EL (cell line): Measurements from ENCODE around the gene ADIPOR2.

Experiments used
- DNase-seq: peaks from one replicate; pipeline ENCODE4 v3.0.0-alpha.2; 2016

Gene ADIPOR2

DNA sequence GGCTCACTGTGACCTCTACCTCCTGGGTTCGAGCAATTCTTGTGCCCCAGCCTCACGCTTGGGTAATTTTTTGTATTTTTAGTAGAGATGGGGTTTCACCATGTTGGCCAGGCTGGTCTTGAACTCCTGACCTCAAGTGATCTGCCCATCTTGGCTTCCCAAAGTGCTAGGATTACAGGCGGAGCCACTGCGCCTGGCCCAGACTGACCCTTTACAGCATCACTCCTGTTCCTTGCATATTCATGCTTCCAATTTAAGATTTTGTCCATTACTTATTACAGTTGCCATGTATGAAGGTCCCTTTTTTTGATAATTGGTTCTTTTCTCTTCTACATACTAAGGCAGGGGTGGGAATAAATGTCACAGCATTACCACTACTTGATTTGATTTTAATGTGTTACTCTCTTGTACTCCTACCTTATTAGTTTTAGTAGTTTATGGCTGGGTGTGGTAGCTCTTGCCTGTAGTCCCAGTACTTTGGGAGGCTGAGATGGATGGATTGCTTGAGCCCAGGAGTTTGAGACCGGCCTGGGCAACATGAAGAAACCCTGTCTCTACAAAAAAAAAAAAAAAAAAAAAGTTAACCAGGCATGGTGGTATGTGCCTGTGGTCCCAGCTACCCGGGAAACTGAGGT, 46.9 kb downstream of the ADIPOR2 start:
- DNase-seq, result no peak

DNA sequence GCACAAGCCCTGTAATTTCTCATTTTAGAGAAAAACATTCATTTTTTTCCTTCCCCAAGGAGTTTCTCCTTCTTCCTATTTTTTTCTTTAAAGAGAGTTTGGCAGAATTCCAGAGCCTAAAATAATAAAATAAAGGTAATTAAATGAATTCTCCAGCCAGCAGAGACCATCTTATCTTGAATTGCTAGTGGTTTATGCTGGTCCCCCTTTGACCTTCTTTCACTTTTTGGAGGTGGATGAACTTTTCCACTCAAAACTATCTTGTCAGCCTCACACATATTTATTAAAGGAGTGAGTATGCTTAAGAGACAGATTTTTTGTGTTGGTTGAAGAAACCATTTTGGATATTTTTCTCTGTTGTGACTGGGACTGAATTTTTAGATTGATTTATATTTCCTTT, 47.6 kb downstream of the ADIPOR2 start:
- DNase-seq, result no peak

DNA sequence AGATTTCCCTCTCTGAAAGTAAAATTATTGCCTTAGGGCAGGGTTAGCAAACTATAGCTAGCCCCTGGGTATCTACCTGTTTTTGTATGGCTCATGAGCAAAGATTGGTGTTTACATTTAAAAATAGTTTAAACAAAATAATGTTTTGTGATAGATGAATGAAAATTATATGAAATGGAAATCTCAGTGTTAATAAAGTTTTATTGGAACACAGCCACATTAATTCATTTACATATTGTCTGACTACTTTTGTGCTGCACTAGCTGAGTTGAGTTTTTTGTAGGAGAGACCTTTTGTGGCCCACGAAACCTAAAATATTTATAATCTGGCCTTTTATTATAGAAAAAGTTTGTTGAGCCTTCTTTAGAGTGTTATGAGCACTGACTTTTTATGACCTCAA, 48.5 kb downstream of the ADIPOR2 start:
- DNase-seq, result no peak

DNA sequence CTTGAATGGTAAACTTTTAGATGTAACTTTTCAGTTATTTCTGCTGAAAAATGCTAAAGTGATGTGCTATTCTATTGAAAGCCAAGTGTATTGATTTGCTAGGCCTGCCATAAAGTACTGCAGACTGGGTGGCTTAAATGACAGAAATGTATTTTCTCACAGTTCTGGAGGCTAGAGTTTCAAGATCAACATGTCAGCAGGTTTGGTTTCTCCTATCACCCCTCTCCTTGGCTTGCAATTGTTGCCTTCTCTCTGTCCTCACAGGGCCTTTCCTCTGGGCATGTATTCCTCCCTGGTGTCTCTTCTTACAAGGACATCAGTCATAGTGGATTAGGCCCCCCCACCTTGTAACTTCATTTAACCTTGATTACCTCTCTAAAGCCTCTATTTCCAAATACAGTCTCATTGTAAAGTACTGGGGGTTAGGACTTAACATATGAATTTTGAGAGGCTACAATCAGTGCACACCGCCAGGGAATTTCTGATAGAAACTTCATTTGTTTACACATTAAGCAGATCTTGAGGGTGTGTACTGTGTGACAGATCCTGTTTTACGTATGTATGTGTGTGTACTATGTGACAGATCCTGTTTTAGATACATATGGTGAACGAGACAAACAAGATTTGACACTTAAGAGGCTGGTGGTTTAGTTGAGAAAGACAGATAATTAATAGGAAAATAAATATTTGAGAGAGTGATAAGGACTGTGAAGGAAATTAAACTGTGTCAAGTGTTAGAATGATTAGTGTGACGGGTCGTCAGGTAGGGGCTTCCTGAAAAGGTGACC, 49.5 kb downstream of the ADIPOR2 start:
- no peak for DNase-seq

DNA sequence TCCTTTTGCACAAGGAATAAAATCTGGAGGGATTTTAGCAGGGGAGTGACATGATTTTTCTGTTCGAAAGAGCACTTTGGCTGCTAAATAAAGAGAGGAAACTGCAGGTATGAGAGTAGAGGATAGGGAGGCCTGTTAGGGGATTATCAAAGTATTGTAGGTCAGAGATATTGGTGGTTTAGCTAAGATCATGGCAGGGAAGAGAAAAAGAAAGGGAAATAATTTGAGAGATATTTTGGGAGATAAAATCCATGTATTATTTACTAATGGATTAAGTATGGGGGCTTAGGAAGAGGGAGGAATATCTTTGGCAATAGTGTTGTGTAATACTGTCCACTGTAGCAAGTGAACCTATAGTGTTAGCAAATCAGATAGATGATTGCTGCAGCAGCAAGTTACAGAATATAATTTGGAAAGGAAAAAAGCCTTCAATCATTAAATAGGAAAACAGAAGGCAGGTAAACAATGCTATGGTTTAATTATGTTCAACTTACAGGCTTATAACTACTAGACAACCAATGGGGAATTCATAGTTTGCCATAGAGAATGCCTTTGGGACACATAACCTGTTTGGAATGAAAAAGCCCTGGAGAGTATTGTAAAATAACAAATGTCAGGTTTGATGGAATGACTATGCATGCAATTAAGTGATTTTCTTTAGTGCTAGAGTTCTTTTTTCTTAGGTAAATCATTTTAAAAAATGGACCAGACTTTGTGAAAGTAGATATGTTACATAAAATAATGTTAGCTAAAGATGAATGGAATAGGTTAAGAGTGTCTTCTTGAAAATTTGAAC, 50.5 kb downstream of the ADIPOR2 start:
- peak; percentile 32 for DNase-seq

DNA sequence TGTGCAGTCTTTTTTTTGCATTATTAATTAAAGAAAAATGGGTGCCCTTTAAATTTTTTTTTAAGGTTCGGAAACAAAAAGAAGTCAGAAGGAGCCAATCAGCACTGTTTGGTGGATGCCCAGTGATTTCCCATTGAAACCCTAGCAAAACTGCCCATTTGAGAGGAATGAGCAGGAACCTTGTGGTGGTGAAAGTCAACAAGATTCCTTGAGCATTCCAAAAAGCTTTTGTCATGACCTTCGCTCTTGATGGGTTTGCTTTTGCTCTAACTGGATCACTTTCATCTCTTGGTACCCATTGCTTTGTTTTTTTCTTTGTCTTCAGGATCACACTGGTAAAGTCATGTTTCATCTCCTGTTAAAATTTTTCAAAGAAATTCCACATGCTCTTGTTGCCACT, 54.1 kb downstream of the ADIPOR2 start:
- DNase-seq, result peak; percentile 46

DNA sequence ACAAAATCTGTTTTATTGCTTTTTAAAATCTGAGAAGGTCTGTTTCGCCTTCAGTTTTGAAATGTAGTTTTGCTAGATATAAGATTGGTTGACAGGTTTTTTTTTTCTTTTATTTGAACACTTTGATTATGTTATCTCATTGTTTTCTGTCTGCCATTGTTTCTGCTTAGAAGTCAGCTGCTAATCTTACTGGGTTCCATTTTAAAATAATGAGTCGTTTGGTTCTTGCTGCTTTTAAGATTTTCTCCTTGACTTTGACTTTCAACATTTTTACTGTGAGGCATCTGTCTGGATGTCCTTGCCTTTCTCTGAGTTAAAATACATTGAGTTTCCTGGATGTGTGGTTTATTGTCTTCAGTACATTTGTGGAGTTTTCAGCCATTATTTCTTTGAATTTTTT, 56.7 kb downstream of the ADIPOR2 start:
- no peak for DNase-seq

DNA sequence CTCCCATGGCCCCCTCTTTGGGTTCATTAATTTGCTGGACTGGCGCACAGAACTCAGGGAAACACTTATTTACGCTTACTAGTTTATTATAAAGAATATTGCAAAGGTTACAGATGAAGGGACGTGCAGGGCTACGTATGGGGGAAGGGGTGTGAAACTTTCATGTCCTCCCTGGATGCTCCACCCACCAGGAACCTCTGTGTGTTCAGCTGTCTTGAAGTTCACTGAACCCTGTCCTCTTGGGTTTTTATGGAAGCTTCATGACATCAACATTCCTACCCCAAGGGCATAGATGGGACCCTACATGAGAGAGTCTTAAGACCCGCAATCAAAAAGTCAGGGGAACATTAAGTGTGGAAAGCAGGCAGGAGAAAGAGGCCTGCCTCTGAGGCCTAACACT, 58.1 kb downstream of the ADIPOR2 start:
- no peak for DNase-seq

DNA sequence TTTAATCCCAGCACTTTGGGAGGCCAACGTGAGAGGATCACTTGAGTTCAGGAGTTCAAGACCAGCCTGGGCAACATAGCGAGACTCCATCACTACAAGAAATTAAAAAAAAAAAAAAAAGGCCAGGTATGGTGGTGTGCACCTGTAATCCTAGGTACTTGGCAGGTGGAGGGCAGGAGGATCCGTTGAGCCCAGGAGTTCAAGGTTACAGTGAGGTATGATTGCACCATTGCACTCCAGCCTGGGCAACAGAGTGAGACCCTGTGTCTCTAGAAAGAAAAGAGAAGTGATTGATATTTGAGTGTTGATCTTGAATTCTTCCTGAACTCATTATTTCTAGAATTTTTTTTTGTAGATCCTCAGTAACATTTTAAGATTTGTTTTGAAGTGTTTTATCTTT, 59.4 kb downstream of the ADIPOR2 start:
- DNase-seq, result no peak

DNA sequence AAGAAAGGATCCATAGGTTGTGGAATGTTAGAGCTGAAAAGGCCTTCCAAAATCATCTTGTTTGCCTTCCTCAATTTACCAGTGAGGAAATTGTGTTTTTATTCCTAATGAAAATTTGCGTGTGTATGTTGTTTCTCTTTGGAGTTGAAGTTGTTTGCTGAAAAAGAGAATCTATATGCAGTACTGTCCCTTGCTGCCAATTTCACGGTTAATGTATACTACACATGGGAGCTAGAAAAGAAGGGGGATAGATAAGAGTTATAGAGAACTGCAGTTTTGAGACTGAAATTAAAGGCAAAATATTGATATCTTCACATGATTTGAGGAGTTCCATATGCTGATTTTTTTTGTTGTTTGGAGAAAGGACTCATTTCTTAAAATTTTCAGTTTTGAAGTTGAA, 67.5 kb downstream of the ADIPOR2 start:
- DNase-seq, result no peak

DNA sequence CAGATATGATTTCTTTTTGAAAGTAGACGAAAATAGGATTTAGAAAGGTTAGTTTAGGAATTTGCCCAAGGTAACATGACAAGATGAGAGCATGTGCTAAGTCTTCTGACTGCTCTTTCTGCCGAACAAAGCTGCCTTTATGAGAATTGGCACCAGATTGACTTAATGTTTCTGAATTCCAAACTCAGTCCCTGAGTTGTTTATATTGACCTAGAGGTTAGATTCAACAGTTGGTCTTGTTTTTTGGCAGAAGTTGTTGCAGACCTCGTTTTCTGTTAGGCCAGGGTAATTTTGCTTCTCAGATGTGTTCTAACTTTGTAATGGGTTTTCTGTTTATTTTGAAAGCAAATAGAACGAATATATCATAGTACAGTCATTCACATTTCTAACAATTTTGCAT, 68.0 kb downstream of the ADIPOR2 start:
- no peak for DNase-seq

DNA sequence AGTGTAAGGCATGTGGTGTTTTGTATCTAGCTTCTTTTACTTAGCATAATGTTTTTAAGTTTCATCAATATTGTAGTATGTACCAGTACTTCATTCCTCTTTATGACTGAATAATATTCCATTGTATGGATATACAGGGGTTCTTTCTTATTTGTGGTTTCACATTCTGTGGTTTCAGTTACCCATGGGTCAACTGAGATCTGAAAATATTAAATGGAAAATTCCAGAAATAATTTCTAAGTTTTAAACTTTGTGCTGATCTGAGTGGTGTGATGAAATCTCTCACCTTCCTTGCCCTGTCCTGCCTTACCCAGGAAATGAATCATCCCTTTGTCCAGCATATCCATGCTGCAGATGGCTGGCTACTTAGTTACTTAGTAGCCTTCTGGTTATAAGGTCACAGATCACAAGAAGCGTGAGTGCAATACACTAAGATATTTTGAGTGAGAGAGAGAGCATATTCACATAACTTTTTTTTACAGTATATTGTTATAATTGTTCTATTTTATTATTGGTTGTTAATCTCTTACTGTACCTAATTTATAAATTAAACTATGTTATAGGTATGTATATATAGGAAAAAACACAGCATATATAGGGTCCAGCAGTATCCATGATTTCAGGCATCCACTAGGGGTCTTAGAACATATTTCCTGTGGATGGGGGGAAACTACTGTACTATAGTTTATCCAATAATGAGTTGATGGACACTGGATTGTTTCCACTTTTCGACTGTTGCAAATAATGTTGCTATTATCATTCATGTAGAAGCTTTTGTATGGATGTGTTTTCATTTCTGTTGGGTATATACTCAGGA, 69.9 kb downstream of the ADIPOR2 start:
- DNase-seq, result peak; percentile 89

DNA sequence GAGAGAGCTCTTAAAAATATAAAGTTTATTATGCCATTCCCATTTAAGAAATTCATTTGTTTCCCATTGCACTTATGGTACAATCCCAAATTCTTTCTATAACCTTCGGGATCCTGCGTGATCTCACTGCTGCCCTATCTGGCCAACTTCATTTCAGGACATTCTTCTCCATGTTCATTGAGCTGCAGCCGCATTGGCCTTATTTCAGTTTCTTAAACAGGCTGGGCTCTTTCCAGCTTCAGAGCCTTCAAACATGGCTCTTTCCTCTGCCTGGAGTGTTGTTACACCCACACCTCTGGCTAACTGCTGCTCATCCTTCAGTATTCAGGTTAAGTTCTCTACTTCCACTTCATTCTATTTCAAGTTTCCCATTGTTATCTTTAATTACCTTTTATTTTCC, 71.0 kb downstream of the ADIPOR2 start:
- no peak for DNase-seq

DNA sequence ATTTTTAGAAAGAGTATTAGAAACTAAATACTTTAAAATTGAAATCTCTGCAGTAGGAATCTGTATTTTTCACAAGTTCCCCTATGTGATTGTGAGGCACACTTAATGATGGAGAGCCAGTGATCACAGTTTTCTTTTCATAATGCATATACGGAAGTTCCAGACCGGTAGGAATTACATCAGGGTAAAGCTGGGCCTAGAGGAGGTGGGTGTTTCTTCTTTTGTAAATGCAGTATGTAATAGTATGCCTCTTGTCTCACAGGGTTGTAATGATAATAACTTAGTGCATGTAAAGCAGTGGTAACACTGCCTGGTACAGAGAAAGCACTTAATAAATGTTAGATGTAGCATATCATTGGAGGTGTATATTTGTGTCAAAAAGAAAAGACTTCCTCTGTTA, 72.3 kb downstream of the ADIPOR2 start:
- no peak for DNase-seq

DNA sequence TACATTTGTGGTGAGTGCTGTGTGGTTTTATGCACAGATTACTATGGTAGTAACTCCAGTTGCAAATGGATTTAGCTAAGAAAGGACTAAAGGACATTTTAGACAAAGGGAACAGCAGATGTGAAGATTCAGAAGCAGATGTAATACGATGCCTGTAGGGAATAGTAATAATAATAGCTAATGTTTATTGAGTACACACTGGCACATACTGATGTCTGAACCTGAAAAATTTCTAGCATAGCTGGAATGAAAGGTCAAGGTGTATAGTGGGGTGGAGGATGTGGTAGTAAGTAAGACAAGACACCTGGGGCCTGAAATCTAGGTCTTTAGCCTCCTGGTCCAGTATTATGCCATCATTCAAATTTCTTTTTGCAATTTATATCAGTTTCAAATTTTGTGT, 75.2 kb downstream of the ADIPOR2 start:
- DNase-seq, result no peak

DNA sequence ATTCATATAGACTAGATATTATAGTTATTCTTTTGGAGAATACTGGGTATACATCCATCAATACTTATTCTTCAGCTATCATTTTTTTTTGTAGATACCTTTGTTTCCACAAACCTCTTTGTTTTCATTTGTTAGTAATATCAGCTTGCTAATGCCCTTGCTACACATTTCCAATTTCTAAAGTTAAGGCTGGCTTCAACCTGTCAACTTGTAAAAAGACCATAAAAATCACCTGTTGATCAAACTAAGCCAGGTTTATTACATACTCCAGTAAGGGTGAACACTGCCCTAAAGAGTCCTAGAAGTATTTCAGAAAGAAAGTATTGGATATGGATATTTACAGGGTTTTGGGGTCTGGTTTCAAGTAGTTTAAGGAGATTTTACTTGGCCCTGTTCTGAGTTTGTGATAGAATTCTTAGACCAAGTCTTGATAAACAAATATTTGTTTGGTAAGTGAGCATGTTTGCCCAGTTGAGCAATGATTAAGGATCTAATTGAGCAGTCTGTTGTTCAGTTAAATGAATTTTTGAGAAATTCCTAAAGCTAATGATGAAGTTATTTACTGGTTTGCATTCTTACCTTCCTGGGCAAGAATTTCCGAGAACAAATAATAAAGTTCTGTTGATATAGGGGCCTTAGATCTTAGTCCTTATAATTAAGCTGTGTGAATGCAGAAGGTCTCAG, 76.7 kb downstream of the ADIPOR2 start:
- DNase-seq, result no peak

DNA sequence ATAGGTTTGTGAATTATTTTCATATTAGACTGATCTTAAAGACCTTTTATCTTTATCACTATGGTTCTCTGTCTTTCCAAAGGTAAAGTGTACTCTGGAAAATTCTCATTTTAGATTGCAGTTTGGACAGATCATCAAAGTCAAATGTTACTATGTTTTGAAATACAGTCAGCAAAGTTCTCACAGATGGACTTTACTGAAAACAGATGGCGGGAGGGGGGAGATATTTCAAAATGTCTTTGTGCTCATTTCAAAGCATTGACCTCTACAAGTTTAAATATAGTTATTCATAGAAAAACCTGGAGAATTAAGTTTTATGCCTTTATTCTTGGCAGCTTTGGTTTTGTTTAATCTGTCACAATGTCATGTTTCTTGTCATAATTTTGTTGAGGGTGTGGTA, 77.7 kb downstream of the ADIPOR2 start:
- no peak for DNase-seq

DNA sequence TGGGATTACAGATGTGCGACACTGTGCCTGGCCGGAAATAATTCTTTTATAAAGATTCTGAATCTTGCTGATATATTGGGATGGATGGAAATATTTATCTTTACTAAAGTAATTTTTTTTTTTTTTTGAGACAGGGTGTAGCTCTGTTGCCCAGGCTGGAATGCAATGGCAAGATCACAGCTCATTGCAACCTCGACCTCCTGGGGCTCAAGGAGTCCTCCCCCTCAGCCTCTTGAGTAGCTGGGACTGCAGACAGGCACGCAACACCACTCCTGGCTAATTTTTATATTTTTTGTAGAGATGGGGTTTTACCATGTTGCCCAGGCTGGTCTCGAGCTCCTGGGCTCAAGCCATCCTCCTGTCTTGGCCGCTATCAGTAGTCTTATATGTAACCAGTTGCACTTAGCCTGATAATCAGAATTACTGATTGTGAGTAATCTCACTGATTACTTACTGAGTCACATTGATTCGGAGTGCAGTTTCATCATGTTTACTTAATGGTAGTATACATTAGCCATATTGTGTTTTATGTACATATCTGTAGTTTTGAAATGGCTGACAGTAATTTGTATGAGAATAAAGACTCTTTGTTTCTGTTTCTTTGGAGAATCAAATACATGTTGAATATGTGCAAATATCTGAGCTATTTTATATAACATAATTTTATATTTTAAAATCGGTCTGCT, 79.1 kb downstream of the ADIPOR2 start:
- no peak for DNase-seq

DNA sequence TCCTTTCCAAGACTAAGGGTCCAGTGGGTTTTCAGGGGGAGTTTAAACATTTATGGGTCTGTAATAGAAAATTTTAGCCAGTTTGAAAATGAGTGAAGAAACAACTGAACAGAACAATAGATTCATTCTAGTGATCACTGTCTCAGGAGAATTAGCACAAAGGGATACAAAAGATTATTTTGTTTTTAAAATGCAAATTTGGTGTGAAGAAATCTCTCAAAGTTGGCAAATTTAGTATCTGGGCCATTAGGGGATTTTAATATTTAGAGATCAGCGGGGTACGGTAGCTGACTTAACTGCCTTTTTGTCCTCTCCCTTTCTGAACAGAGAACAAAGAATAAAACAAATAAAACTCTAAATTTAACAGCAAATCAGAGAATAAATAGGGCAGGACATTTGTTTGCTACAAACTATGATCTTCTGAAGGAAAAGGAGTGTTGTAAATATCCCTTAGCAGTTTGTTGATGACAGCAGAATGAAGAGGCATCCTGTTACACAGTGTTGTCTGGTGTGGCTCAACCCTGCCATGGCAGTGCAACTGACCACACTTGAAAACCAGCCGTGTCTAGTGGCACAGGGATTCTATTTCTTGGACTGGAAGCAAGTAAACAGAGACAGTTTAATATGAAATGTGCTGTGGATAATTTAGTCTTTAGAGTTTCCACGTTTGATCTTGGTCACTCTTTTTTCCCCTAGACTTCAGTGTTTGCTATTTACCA, 83.2 kb downstream of the ADIPOR2 start:
- no peak for DNase-seq

DNA sequence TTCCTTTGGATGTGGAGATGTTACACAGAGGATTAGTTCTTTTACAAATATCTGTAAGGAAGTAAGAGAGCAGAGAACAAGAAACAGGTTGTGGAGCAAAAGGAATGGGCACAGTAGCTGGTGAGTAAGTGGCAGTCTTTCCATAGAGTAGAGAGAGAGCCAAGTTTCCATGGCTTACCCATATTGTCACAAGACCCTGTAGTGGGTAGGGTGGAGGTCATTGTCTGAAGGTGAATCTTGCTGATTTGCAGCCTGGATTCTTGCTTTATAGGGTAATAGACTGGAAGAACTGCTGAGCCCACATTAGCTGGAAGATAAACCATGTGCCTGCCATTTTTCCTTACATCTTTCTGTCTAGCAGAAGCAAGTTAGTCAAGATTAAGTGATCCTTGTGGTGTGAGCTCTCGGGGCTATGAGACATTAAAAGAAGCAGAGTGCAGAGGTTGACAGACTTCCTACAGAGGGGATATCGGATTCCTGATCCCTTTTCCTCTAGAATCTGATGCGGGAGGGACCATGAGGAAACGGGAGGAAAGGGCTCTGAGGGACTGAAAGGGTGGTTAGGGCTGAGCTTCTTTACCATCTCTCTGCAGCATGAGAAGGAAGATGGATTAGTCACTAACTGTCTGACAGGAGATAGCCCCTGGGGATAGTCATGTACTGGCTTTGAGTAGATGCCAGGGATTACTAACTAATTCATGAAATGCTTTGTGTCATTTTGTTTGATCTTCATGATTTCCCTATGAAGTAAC, 85.5 kb downstream of the ADIPOR2 start:
- DNase-seq, result peak; percentile 93
